Measurements from ENCODE around the gene CYB561D2. TPM values are rescaled to one million over a fixed set of nuclear protein-coding genes. Genes with fewer than 3 reads are reported as not detected.

CYB561D2 gene
- total and polyA plus RNA-seq, 2 donors (not counting 3 experiments of a cell fraction or from before 2014, with no cell fraction given) = 13.6 to 46.0 TPM

DNA sequence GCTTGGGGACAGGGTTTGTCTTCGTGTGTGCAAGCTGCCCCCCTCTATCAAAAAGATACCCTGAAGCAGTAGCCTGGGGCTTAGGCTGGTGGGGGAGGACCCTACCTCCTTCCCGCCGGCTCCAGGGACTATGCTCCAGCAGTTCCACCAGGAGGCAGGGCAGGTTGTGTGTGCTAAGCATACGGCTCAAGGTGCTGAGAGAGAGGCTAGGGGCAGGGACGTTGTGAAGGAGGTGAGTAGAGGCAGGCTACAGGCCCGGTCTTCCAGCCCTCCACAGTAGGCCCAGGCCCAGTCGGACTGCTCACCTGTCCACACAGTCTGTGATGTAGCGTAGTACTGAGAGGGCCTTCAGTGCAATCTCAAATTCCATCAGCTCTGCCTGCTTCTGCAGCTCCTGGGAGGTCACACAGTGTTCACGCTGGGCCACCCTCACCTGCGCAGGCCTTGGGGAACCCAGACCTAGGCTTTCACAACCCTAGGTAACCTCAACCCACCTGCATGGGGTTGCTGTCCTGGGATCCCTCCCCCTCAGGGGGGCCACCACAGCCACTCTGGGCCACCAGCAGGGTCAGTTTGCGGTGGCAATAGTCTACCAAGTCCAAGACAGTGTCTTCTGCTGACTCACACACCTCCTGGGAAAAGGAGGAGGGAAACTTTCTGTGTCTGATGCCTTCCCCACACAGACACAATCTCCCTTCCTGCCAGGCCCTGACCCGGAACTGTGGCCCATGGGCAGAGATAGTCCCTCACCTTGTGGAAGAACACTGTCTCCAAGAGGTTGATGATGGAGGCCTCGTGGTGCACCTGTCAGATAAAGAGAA lies 7.6 kb upstream of the CYB561D2 start:
- FAIRE-seq = no peak
- H3K4me1 ChIP-seq (ENCODE audit: control insufficient read depth, extremely low read depth, insufficient read depth, low read length) = peaks cover 14% of the 10 kb centered on the region
- no peaks in the 10 kb centered on the region for H3K36me3 ChIP-seq (ENCODE audit: control insufficient read depth in 2 of 2, extremely low read depth in 1 of 2, insufficient read depth in 2 of 2, low read length in 2 of 2)
- H3K9me3 ChIP-seq (replicated peaks; ENCODE audit: control insufficient read depth, insufficient read depth, low read length) = no peaks in the 10 kb centered on the region
- DNase-seq (ENCODE audit: low read depth, low spot score) = no peak
- H3K4me2 ChIP-seq (ENCODE audit: insufficient read depth, low read length) = no peak overlapping the region
- BruUV-seq (replicated peaks) = no TSS peak
- no peaks in the 10 kb centered on the region for H3K79me2 ChIP-seq (ENCODE audit: control insufficient read depth, insufficient read depth, low read length)
- H4K20me1 ChIP-seq (replicated peaks; ENCODE audit: control insufficient read depth, extremely low read depth, insufficient read depth, low read length) = no peaks in the 10 kb centered on the region
- H3K27ac ChIP-seq (ENCODE audit: insufficient read depth, low read depth, low read length) = no peak overlapping the region
- no peak overlapping the region for H2AFZ ChIP-seq (ENCODE audit: low read depth, low read length)
- dilution Hi-C loops (cut with MboI; ENCODE audit: extremely low pct_ligation_motif_present, low sequenced_read_pairs) = no loop called here
- ChIA-PET CTCF (interaction anchor here (1.0 to 1.1 kb wide), 2 partner anchors 199 kb away, joined by 4 to 5 read pairs; no protein-coding TSS in a partner anchor), POLR2A (no interaction called here)
- no peak overlapping the region for H3K9ac ChIP-seq (replicated peaks; ENCODE audit: extremely low read depth, insufficient read depth, low read length)
- intact Hi-C loops (cut with micrococcal nuclease) = no loop called here
- H3K27me3 ChIP-seq (ENCODE audit: control insufficient read depth in 2 of 2, insufficient read depth in 2 of 2, low read length in 2 of 2) = no peaks in the 10 kb centered on the region
- H3K9me1 ChIP-seq (replicated peaks; ENCODE audit: control insufficient read depth, extremely low read depth, insufficient read depth, low read length) = no peaks in the 10 kb centered on the region
- no peak overlapping the region for H3K4me3 ChIP-seq (replicated peaks in 1 of 3; ENCODE audit: insufficient read depth in 1 of 3, low read depth in 1 of 3, low read length in 3 of 3)
- TF ChIP-seq JUN (IDR thresholded peaks at IDR 0.05; ENCODE audit: borderline replicate concordance, insufficient read depth, insufficient read length, low read depth) = no peak
- TF ChIP-seq GATA2 (IDR thresholded peaks at IDR 0.05; ENCODE audit: insufficient read depth, insufficient read length, low read depth, low read length) = no peak
- TF ChIP-seq FOS (IDR thresholded peaks at IDR 0.05; ENCODE audit: borderline replicate concordance, insufficient read depth, low read length) = no peak
- TF ChIP-seq POLR2A (IDR thresholded peaks at IDR 0.05; ENCODE audit: low read depth, low read length) = no peak
- no peak for TF ChIP-seq MAX (IDR thresholded peaks at IDR 0.05; ENCODE audit: insufficient read depth, insufficient read length)
- no peak for TF ChIP-seq MYC (IDR thresholded peaks at IDR 0.05; ENCODE audit: low read depth, low read length)
- TF ChIP-seq EZH2 (IDR thresholded peaks at IDR 0.05; ENCODE audit: borderline replicate concordance, low read depth, low read length, severe bottlenecking) = no peak
- no peak for TF ChIP-seq POLR2AphosphoS5 (IDR thresholded peaks at IDR 0.05; ENCODE audit: insufficient read depth, low read depth, low read length)
- TF ChIP-seq, protein P1, sequence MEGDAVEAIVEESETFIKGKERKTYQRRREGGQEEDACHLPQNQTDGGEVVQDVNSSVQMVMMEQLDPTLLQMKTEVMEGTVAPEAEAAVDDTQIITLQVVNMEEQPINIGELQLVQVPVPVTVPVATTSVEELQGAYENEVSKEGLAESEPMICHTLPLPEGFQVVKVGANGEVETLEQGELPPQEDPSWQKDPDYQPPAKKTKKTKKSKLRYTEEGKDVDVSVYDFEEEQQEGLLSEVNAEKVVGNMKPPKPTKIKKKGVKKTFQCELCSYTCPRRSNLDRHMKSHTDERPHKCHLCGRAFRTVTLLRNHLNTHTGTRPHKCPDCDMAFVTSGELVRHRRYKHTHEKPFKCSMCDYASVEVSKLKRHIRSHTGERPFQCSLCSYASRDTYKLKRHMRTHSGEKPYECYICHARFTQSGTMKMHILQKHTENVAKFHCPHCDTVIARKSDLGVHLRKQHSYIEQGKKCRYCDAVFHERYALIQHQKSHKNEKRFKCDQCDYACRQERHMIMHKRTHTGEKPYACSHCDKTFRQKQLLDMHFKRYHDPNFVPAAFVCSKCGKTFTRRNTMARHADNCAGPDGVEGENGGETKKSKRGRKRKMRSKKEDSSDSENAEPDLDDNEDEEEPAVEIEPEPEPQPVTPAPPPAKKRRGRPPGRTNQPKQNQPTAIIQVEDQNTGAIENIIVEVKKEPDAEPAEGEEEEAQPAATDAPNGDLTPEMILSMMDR (IDR thresholded peaks at IDR 0.05; ENCODE audit: extremely low read depth in 1 of 2, insufficient read depth in 1 of 2, low read depth in 1 of 2, low read length in 2 of 2) = no peak
